GM21423 (cell line): ENCODE results near the gene ETV6.

Source experiments
- ATAC-seq: cut with Tn5 transposase; IDR thresholded peaks from one replicate; pipeline ENCODE4 v1.9.1; 2021; ENCODE audit warnings: mild to moderate bottlenecking, moderate library complexity; ENCODE audit not compliant: unreplicated experiment

Gene ETV6

DNA sequence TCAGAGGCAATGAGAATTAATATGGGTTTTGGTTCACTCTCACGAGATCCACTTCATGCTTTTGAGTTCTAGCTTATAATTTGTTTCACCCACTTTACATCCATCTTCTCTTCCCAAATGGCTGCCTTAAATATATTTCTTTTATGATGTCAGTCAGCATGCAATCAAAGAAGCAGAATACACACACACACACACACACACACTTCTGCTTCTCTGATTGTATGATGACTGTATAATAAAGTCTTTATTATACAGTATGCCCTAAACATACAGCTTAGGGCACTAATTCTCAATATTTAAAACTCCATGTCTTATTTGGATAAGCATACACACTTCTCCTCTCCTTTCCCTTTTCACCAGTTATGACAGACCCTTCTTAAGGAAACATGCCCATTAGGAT is 6.7 kb upstream of the ETV6 start:
- no peak for ATAC-seq

DNA sequence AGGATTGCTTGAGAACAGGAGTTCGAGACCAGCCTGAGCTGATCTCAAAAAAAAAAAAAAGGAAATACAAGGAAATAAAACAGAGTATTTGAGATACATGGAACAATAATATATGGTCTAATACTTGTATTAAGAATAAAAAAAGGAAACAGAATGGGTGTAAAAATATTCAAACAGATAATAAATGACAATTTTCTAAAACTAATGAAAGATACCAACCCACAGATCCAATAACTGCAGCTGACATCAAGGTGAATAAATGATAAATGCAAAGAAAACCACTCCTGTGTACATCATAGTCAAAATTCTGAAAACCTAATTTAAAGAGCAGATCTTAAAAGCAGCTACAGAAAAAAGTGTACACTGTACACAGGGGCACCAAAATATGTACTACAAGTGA is 4.1 kb upstream of the ETV6 start:
- no peak for ATAC-seq

DNA sequence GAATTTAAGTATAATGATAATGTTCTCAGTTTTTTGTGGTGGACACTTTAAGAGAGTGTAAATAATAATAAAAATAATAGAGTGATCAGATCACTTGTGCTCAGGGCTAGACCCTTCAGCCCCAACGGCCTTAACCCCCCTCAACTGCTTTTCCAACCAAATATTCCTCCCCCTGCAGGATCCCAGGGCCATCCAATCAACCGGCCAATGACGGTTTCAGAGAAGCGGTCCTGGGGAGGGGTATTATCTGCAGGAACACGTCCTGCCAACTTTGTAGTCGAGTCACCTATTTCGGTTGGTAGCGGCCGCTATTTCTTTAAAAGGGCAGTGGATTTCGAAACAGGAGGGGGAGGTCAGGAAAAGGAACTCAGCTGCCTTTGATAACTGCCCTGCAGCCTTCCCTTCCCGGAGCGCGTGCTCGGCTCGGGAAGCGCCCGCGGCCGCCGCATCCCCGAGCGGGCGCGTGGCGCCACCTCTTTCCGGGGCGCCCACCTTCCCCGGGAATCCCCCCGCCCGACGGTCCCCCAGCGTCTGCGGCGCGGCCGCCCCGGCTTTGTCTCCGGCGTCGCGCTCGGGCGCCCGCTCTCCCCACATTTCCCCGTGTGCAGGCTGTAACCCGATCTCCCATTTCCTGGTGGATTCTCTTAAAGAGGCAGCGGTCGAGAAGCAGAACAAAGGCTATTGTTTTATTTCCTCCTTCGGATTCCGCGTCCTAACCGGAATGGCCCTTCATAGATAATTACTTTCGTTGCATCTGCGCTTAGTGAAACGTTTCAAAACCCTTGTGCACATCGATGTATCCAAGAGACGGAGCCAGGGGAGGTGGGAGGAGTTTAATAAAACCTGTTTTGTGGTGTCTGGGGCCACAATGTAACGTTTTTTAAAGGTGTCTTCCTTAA is 711 bp upstream of the ETV6 start:
- peak; percentile 26 for ATAC-seq

DNA sequence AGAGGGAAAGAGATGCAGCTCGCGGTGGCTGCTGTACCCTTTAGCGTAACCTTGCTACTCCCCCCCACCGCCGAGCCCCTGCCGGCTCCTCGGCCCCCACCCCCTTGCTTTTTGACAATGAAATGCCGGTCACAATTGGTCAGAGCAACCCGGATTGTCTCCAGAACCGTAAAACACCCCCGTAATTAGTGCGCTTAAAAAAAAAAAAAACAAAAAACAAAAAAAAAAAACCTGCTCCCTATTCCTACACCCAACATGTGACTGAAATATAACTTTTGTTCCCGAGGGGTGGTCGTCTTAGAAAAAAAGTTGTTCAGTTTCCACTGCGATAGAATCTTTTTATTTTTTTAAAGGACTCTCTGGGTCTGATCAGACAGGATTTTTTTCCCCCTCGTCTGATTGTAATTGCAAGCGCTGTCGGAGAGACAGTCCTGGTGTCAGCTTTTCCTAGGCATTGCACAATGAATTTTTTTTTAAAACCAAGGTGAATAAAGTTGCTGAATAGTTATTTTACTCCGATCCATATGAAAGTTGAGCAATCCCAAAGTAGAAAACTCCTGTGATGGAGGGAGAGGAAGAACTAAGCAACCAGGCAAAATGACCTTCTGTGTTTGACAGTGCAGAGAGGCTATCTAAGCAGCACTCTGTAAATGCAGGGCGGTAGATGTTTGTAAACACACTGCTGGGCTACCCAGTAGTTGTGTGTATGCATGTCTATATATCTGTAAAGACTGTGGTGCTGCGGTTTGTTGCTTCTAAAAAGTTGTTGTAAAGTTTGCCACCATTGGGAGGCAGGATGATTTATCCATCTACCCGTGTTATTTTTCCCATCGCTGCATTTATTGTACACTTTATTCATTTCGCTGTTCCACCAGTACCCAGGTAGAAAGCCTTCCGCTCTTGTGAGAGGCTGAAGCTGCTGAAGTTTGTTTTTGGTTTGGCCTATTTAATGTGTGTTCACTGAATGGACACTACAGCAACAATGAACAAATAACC is 1.1 kb downstream of the ETV6 start:
- ATAC-seq: no peak

DNA sequence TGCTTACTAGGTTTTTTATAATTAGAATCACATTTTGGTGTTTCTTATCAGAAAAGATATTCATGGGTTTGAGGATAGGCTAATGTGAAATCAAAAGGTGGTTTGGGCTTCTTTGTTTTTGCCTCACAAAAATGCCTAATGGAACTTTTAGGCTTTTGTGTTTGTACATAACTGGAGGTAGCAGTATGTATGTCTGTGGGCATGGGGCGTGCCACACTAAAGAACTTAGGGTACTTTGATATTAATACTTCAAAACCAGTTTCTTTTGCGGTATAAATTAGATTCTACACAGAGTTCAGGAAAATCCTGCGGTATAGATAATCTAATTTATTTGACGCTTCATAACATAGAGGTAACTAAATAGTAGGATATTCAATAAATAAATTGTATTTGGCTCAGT is 1.9 kb downstream of the ETV6 start:
- ATAC-seq: no peak

DNA sequence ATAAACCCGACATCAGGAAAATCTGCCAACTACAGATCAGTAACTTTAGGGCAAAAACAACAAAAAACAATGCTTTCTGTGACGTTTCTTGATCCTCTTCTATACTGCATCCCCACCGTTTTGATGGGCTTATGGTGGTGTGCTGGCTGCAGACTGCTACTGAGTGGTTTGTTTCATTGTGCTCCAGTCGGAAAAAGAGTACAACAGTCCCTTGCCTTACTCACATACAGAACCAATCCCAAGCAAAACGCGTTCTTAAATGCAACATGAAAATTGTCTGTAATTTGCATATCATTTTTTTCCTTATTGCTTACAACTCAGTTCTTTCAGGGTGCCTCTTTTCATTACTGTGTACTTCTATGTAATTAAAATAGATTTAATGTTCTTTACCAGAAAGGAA is 2.3 kb downstream of the ETV6 start:
- no peak for ATAC-seq

DNA sequence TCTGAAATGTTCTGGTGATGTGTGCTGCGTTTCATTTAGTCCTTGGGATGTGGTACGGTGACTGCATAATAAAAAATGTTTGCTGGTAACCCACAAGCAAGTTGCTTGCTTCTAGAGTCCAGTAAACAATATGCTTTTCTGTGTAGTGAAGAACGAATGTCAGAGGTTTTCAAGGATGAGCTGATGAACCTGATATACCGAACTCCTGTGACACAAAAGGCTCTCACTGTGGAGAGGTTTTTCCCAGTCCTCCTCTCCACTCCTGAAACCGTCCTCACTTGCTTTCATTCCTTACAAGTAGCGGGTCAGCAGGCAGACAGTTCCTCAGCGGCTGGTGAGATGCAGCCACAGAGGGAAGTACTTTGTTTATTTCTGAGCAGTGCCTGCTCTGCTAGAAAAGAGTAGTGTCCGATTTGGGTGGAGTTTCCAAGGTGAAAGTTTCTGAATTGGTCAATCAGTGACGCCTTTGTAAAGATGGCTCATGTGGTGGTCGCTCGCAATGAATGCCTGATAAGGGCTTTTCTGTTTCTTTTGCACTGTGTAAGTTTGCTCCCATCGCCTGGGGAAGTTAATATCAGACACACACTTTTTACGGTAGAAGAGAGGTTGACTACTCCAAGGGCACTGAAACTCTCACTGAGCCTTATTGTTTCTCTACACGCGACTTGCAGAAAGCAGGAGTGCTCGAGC is 3.0 kb downstream of the ETV6 start:
- ATAC-seq: peak; percentile 24

DNA sequence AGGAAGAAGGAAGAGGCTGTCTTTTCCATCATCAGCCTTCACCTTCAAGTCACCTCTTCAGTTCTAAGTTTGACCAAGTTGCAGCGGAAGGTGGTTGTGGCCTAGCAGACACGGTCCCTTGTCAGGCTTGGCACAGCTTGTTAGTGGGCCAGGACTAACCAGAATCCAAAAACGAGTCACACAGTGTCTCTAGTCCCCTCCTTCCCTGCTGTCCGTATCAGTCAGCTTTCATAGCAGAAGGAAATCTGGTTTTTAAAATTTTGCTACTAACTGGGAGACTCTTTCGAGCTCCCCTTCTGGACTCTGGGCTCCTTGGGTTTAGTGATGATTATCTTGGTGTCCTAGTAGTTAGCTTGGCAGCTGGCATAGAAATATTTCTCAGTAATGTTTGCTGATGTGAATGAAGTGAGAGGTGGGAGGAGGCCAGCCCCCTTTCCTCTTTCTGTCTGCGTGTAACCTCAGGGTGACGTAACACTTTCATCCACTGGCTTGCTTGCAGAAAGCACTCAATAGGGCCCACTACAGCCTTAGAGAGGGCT is 3.8 kb downstream of the ETV6 start:
- no peak for ATAC-seq

DNA sequence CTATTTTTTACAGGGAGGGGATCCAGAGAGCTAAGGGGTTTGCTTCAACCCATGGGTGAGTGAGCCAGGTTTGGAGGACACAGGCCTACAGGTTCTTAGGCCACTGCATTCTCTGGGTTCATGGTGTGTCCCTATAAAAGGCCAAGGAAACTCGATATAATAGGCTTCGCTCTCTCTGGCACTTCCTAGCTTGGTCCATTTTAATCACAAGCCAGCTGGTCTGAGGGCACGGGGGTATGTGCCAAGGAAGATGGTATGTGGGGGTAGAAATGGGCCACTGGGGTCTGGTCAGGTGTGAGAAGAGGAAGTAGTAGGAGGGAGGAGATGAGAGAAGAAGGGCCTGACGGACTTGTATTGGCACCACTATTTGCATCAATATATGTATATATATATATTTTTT is 4.9 kb downstream of the ETV6 start:
- ATAC-seq: no peak

DNA sequence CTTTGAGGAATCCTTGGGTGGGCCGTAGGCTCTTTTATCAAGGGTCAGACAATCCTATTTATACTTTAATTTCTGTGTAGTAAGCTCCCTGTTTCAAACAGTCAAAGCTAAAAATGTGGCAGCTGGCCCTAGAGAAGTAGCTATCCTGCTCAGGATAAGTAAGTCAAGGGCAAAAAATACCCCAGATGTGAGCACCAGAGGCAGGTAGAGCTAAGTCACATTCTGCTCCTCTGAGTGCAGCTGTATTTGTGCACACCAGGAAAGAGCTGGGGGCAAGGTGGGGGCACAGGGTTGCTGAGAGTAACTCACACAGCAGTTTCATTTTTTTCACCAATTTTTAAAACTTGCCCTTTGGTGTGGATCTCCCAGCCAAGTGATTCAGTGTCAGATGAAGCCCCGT is 5.3 kb downstream of the ETV6 start:
- no peak for ATAC-seq

DNA sequence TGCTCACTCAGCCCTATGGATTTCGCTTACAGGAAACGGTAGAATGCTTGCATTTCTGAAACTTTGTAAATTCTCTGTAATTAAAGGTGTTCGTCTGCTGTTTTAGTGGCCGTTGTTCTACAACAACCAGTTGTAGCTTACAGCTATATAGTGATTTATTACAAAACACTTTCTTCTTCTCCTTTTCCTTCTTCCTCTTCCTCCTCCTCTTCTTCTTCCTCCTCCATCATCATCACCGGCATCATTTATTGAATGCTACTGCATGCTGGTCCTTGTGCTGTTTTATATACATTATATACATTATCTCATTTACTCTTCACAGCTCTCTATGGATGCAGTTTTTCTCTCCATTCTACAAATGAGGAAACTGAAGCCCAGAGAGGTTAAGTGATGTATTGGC is 6.4 kb downstream of the ETV6 start:
- ATAC-seq: no peak

DNA sequence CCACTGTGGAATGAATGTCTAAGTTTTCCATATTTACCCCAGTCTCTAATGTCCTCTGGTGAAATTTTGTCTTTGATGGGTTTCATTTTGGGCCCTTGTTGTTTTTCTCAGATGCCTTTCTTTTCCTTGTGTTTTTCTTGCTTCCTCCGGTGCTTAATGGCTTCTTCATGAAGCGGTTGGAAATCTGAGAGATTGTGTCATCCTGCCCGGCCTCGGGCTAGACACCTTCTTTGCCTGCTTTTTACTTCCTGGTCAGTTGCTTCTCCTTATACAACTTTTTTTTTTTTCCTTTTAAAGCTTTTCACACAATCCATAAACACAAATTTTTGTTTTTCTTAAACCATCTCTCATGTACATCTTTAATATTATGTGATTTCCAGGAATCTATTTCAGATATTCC is 7.1 kb downstream of the ETV6 start:
- ATAC-seq: no peak

DNA sequence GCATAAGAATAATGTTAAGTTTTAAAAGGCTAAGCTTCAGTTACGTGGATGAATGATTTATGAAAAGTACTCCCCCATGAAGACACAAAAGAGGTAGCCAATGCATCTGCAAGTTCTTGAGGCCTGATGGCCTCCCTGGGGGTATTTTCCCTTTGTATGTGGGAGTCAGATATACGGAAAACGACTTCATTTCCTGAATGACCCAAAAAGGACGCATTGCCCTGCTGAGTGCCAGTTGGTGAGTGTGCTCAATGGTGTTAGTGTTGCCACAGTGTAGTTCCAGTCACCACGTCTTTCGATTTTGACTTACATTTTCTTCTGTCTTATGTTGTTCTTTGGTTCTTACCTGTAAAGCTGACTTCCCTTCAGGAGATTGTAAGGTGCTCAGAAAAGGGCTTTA is 8.0 kb downstream of the ETV6 start:
- no peak for ATAC-seq

DNA sequence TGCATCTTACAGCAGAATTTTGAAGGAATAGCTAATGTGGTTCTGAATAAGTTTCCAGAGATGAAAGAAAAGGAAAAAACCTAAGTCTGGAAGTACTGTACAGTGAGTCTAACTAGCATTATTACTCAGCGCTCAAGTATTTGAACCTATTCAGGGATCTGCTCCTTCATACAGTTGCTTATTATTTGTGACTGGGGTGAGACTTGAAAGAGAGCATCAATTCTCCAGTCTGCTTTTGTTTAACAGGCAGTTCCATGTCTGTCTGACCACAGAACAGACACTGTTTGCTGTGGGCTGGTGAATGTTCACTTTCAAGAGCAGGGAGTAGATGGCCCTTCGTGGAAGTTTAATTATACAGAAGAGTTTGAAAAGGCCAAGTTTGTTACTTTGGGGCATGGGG is 9.3 kb downstream of the ETV6 start:
- no peak for ATAC-seq

DNA sequence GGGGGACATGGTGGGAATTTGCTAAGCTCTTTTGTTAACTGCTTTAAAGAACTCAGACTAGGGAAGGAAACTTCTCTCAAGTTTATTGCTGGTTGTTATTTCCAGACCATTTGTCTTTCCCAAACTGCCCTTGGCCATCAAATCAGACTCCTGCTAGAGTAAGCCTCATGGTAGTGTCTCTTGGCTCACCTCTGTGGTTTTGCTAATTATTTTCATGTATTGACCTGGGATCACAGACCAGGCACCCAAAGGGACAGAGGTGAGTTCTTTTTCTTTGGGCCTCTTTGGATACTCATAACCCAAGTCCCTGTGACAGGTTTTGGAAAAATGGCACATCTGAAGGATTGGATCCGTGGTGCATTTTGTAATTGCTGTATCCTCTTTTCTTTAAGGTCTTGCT is 11.2 kb downstream of the ETV6 start:
- no peak for ATAC-seq

DNA sequence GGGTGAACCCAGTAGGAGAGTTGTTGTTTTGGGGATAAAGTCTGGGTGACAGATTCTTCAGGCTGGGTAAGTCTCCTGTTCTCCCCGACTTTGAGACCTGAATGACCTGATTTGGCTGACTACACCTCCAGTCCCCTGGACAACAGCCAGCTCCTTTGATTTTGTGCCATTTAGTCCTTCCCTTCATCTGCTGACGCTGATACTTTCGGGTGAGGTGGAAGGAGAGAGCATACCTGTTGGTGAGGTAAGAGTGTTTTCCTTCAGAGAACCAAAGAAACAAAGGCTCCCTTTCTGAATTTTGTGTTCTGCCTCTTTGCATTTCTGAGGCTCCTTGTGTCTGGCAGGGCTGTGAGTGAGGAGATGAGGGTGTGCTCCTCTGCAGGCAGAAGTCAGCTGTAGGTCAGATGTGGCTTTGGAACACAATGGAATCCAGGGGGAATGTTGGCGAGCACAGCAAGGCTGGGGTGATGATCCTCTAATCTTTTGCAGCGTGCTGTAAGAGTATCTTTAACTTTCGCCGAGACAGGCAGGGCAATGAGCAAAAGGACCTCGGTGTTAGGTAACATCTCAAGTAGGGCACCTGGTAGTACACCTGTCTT is 12.1 kb downstream of the ETV6 start:
- ATAC-seq: no peak

DNA sequence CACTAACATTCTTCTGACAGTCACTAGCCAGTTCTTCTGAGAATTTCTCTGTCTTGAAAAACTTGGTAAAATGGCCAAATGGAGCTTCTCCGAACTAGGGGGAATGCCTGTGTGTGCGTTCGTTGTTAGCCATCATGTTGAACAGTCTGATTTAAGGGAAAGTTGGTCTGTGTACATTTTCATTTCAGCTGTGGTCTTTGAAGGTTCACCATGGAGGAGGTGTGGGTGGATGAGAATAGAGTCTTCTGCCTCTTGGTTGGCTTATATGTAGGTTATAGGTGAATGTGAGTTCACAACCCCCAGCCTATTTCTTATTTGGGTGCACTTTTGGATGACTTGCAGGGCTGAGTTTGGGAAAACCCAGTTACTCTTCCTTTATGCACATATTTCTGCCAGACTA is 12.9 kb downstream of the ETV6 start:
- ATAC-seq: no peak

DNA sequence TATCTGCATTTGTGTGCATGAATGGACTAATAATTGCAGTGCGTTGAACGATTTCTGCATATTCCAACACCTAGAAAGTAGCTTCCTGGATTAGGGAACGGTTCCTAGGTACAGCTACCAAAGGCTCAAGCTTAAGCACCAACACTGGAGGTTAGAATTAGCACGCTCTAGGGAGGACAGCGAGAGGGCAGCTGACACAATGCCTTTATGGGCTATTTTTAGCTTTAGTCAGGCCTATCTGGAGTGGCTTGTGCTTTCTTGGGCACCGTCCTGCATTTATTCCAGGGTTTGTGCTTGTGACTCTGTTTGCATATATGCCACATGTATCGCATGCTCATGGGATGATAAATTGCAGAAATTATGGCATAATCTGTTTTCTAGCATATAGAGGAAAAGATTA is 13.7 kb downstream of the ETV6 start:
- no peak for ATAC-seq

DNA sequence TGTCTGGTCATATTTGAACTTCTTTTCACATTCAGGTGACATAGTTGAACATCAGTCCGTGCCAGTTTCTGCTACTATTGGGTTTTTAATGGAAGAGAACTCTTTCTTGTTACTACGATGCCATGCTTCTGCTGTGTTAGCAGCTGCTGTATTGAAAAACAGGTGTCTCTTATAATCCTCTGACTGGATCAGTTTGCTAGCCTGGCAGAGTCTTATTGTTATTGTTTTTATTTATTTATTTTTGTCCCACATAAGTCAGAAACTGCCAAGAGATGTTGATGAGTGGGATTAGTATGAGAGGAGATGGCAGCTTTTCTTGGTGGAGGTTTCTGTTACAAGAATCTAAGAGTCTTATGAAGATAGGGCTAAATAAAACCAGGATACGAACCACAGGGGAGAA is 14.6 kb downstream of the ETV6 start:
- ATAC-seq: no peak
